K562 (cell line): ENCODE results near the gene TOM1L1. TPM values are rescaled to one million over a fixed set of nuclear protein-coding genes. Genes with fewer than 3 reads are reported as not detected.

Experiments used
- ASH1L ChIP-seq: fragments of 450-650 bp; IDR thresholded peaks from 2 replicates; pipeline ENCODE4 v1.6.1; 2018; ENCODE audit warnings: borderline replicate concordance, mild to moderate bottlenecking, low read depth; ENCODE audit not compliant: partially characterized antibody
- GATAD2A ChIP-seq: fragments of 450-650 bp; IDR thresholded peaks from 2 replicates; pipeline ENCODE4 v1.6.1; 2017
- HDAC2 ChIP-seq: fragments of 450-650 bp; IDR thresholded peaks from 2 replicates; pipeline ENCODE4 v1.6.1; 2016; ENCODE audit warnings: mild to moderate bottlenecking
- KLF1 ChIP-seq: fragments of 450-650 bp; IDR thresholded peaks from 2 replicates; pipeline ENCODE4 v1.6.1; 2016; ENCODE audit warnings: missing genetic modification characterization, missing compliant biosample characterization
- NKRF ChIP-seq: fragments of 450-650 bp; IDR thresholded peaks from 2 replicates; pipeline ENCODE4 v1.6.1; 2016; ENCODE audit warnings: borderline replicate concordance
- NR2F6 ChIP-seq: fragments of 450-650 bp; formaldehyde crosslinking; IDR thresholded peaks from 2 replicates; pipeline ENCODE4 v1.4.0; 2020; ENCODE audit warnings: mild to moderate bottlenecking
- POLR2H ChIP-seq: IDR thresholded peaks from 2 replicates; pipeline ENCODE4 v1.6.1; 2016; ENCODE audit warnings: missing genetic modification characterization, low read depth, mild to moderate bottlenecking, control low read depth, missing compliant biosample characterization, moderate library complexity
- PRMT5 ChIP-seq: sonication (generic); formaldehyde crosslinking; IDR thresholded peaks from 2 replicates; pipeline ENCODE4 v1.5.0; 2020; ENCODE audit warnings: missing genetic modification reagents
- RREB1 ChIP-seq: fragments of 250-450 bp; sonication (Bioruptor Pico); IDR thresholded peaks from 2 replicates; pipeline ENCODE4 v1.4.0; 2020
- SAP30 ChIP-seq: fragments of 200-600 bp; sonication (generic); IDR thresholded peaks from 2 replicates; pipeline ENCODE4 v1.6.1; 2012; ENCODE audit warnings: borderline replicate concordance, low read depth, mild to moderate bottlenecking, moderate library complexity, low read length, control low read depth, inconsistent platforms; ENCODE audit not compliant: insufficient read depth, poor library complexity, severe bottlenecking
- SRF ChIP-seq, 2 experiments: fragments of 250-450, 450-650 bp in 1 of 2; sonication (Bioruptor Pico) in 1 of 2; sonication (generic) in 1 of 2; formaldehyde crosslinking; IDR thresholded peaks; 2 replicates each; pipeline versions ENCODE4 v1.5.0 to v1.5.1; 2020 to 2022; ENCODE audit warnings: mild to moderate bottlenecking in 1 of 2, missing genetic modification reagents in 1 of 2
- STAT5A ChIP-seq: IDR thresholded peaks from 2 replicates; pipeline ENCODE4 v1.6.1; 2012; ENCODE audit warnings: low read length, inconsistent platforms, borderline replicate concordance
- ZBTB5 ChIP-seq: fragments of 450-650 bp; IDR thresholded peaks from 2 replicates; pipeline ENCODE4 v1.6.1; 2017; ENCODE audit warnings: antibody characterized with exemption
- ZNF512 ChIP-seq: IDR thresholded peaks from 2 replicates; pipeline ENCODE4 v1.6.1; 2016; ENCODE audit warnings: missing genetic modification characterization, missing compliant biosample characterization
- ZNF778 ChIP-seq: fragments of 450-650 bp; formaldehyde crosslinking; IDR thresholded peaks from 2 replicates; pipeline ENCODE4 v1.4.0; 2020; ENCODE audit warnings: mild to moderate bottlenecking, moderate library complexity
- polyA plus RNA-seq, 8 experiments: library from polyadenylated mRNA; depleted of rRNA in 4 of 8; stranded (reverse) in 5 of 8; unstranded in 3 of 8; fragments of >200 nt; fragmentation: Nextera tagmentation in 2 of 8; fragmentation: Illumina TruSeq in 1 of 8; extraction: Ambion mirVana in 2 of 8; extraction: Trizol in 1 of 8; gene quantifications; 2 replicates each; pipeline versions ENCODE4 v1.2.1 to v1.2.3, GENCODE V29; 2011 to 2014; ENCODE audit warnings: inconsistent platforms in 1 of 8, missing spikeins in 1 of 8
- total RNA-seq, 7 experiments: library from RNA; depleted of rRNA in 6 of 7; stranded (reverse); fragments of >200 nt in 6 of 7; fragmentation: Illumina TruSeq in 2 of 7; extraction: Trizol in 2 of 7; gene quantifications; 2 replicates each; pipeline versions ENCODE4 v1.2.1 to v1.2.3, GENCODE V29; 2011 to 2021; ENCODE audit warnings: low replicate concordance in 1 of 7

Gene TOM1L1
- total and polyA plus RNA-seq, 9 of the 15 experiments (the other 6 are each of a cell fraction or from before 2014, with no cell fraction given), result 21.3 to 74.3 (median 31.0) TPM

GRCh38 chr17:54860617-54861470, 39.8 kb upstream of the TOM1L1 start (continued):
- TF ChIP-seq NKRF (no peak), RREB1 (CRISPR knock-in tag) (no peak), ZNF778 (CRISPR knock-in tag) (no peak), POLR2H (tag) (no peak), PRMT5 (no peak), KLF1 (no peak), ZBTB5 (peak; percentile 89; the same call in 1 of the 2 replicates), SAP30 (no peak), HDAC2 (peak; percentile 32; the same call in 1 of the 2 replicates), STAT5A (peak; percentile 98), SRF (CRISPR knock-in tag; IDR thresholded peaks at IDR 0.05) (no peak), ZNF512 (tag) (no peak), GATAD2A (0 out of 2 replicates have a peak, but pooled peaks have one; percentile 71), ASH1L (no peak), NR2F6 (CRISPR knock-in tag) (no peak)
